Keratinocyte (primary cell): ENCODE data around the gene NTNG1.

Source experiments
- CTCF ChIP-seq, 3 experiments: IDR thresholded peaks in 1 of 3; conservative IDR thresholded peaks in 1 of 3; optimal IDR thresholded peaks in 1 of 3; 2 replicates in 2 of 3; 3 replicates in 1 of 3; pipeline versions ENCODE3 to v1.5.1; 2011; ENCODE audit warnings: low read length in 3 of 3, mild to moderate bottlenecking in 3 of 3, moderate library complexity in 2 of 3, control low read depth in 1 of 3, inconsistent platforms in 1 of 3; ENCODE audit not compliant: insufficient read depth in 2 of 3; ENCODE audit errors: extremely low read depth in 1 of 3
- EZH2 ChIP-seq: IDR thresholded peaks from one replicate; pipeline ENCODE4 v1.6.1; 2012; ENCODE audit warnings: inconsistent platforms, mild to moderate bottlenecking, low read length, moderate library complexity

DNA sequence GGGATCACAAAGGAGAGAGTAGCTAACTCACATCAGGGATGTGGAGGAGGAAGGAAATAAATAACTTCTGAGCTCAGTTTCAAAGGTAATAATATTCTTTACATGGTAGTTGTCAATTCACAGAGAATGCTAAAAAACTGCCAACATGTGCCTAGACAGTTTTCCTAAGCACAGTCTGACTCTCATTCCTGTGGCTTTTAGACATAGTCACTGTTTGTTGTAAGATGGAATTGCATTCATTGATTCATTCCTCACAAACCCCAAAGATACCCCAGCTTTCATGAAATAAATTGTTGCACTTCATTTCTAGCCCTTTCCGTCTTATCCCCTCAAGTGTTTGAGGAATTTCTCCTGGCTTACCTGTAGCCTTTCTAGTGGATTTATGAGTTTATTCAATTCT, 263.9 kb downstream of the NTNG1 start:
- TF ChIP-seq EZH2 (no peak), CTCF (optimal IDR thresholded peaks at IDR 0.05 in 1 of 3, IDR thresholded peaks at IDR 0.05 in 1 of 3, conservative IDR thresholded peaks at IDR 0.05 in 1 of 3; ENCODE audit: extremely low read depth in 1 of 3, insufficient read depth in 2 of 3, low read length in 3 of 3) (no peak)
